GM13977 (cell line): Measurements from ENCODE around the gene ZNF443.
"Not testable (repeated sequence)": the region's sequence is repeated elsewhere in the genome, so short reads cannot be mapped to it uniquely, and the experiment has no call there.

ENCODE experiments used
- DNase-seq: peaks from one replicate; pipeline ENCODE4 v3.0.0; 2012; ENCODE audit warnings: low spot score
- in situ Hi-C: fragments of 300-500 bp; cut with MboI; formaldehyde crosslinking; loops from one replicate; pipeline ENCODE4 v1.12.0; 2022; ENCODE audit warnings: low sequenced_read_pairs, low pct_unique_long_range_greater_than_20kb, mixed read lengths, inconsistent platforms; ENCODE audit not compliant: unreplicated experiment
- TF ChIP-seq, protein P1 (sequence below): IDR thresholded peaks from 2 replicates; pipeline ENCODE4 v1.5.1; 2012; ENCODE audit warnings: mild to moderate bottlenecking, control low read depth; ENCODE audit not compliant: insufficient read depth; ENCODE audit errors: extremely low read depth, missing control alignments

Gene ZNF443

GRCh38 chr19:12440541-12441316, at the start of gene ZNF443:
ZNF443 (minus strand) TSS chr19:12441021; CDS start chr19:12440914, 107 bp downstream.
- TF ChIP-seq, protein P1, sequence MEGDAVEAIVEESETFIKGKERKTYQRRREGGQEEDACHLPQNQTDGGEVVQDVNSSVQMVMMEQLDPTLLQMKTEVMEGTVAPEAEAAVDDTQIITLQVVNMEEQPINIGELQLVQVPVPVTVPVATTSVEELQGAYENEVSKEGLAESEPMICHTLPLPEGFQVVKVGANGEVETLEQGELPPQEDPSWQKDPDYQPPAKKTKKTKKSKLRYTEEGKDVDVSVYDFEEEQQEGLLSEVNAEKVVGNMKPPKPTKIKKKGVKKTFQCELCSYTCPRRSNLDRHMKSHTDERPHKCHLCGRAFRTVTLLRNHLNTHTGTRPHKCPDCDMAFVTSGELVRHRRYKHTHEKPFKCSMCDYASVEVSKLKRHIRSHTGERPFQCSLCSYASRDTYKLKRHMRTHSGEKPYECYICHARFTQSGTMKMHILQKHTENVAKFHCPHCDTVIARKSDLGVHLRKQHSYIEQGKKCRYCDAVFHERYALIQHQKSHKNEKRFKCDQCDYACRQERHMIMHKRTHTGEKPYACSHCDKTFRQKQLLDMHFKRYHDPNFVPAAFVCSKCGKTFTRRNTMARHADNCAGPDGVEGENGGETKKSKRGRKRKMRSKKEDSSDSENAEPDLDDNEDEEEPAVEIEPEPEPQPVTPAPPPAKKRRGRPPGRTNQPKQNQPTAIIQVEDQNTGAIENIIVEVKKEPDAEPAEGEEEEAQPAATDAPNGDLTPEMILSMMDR, result no peak
- DNase-seq, result peak; percentile 88
- in situ Hi-C loops, result no loop called here

GRCh38 chr19:12486265-12486783, 45.5 kb upstream of the ZNF443 start:
- in situ Hi-C loops, DNase-seq: not testable (repeated sequence)

GRCh38 chr19:12485571-12485970, 44.8 kb upstream of the ZNF443 start:
- in situ Hi-C loops, result no loop called here
- TF ChIP-seq, protein P1, result no peak
- DNase-seq, result no peak

DNA sequence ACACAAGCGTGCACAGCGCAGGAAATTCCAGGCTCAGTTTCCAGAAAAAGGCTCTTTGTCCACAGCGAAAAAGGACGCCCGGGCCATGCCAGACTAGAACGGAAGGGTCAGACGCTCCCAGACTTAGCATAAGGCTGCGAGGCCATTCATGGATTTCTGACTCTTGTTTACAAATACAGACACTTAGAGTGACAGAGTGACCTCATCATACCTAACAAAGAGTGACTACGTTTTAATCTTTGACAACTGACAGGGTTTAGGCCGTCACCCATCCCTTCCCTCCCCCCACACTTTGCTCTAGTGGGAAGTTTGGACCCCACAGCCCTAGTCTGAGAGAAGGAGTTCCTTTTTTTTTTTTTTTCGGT, 44.2 kb upstream of the ZNF443 start:
- in situ Hi-C loops, result no loop called here
- DNase-seq, result no peak

GRCh38 chr19:12484371-12485051, 43.7 kb upstream of the ZNF443 start, which contains the start of gene ZNF709:
ZNF709 (minus strand) TSS chr19:12484816; CDS start chr19:12484657, 159 bp downstream.
- TF ChIP-seq, protein P1, result no peak
- DNase-seq, result peak; percentile 93
- in situ Hi-C loops, result no loop called here

More for the DNA sequence above, 44.2 kb upstream of the ZNF443 start:
- TF ChIP-seq, protein P1, result no peak

- TF ChIP-seq, protein P1, result no peak
- DNase-seq, result no peak
- in situ Hi-C loops, result no loop called here
Measured at GRCh38 chr19:12484011-12484370, 43.2 kb upstream of the ZNF443 start.

- TF ChIP-seq, protein P1, result no peak
- in situ Hi-C loops, result no loop called here
- no peak for DNase-seq
Measured at GRCh38 chr19:12482509-12482886, 41.7 kb upstream of the ZNF443 start.
